ENCODE data around the gene MAP10.
A peak's percentile ranks its signal among the peaks of the same experiment; 100 is the strongest.
"Not testable (repeated sequence)": the region's sequence is repeated elsewhere in the genome, so short reads cannot be mapped to it uniquely, and the experiment has no call there.

MAP10 gene, protein sequence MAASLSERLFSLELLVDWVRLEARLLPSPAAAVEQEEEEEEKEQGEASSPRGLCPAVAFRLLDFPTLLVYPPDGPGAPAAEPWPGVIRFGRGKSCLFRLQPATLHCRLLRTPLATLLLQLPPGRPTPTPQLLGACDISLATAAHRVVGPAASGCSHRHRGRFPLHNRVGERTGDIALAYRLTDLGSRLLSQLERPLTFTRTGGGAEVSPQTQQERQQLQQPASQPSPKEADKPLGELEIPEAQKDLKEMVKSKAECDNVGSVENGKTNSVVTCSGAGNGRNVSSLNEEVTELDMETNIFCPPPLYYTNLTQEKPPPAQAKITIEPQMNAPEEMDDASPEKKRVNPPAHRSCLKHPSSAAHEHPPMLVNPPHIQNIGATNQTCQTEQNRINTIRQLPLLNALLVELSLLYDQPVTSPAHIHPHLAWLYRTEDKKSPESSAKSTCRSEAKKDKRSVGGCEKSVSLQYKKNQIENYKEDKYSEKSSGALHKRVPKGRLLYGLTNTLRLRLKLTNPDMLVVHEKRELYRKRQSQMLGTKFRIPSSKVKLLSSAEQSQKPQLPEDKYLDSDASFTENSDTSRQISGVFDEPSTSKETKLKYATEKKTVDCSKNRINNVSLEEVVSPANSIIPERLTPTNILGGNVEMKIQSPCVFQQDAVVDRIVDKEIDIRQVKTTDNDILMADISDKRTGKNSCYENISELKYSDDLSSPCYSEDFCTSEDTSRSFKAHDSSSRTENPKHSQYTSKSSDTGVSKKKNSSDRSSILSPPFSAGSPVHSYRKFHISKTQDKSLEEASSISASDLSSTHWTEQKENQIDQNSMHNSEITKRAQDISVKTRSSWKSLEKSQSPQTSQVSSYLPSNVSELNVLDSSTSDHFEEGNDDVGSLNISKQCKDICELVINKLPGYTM

GRCh38 chr1:232805269-232806185 is at the start of gene MAP10:
MAP10 (plus strand) TSS chr1:232805416; CDS start chr1:232805450, 34 bp downstream.
- peak; percentile 56 to 59 for DNase-seq (ENCODE audit: low read depth in 2 of 2)

- DNase-seq (ENCODE audit: low read depth in 2 of 2): no peak
These were observed 40.6 kb upstream of the MAP10 start for GRCh38 chr1:232764458-232765251.

DNA sequence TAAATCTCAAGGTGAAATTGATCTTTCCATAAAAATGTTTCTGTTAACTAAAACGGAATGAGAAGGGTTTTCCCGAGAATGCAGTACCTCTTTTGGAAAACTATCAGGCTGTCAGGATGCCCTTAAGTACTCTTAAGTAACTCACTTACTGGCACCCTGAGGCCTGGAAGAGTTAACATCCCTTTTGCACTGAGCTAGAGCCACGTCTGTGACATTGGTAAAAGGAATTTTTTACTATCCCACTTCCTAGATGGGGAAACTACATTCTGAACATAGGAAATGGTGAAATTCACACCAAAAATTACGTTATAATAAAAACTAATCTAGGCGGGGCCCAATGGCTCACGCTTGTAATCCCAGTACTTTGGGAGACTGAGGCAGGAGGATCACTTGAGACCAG is 39.7 kb upstream of the MAP10 start:
- DNase-seq (ENCODE audit: low read depth in 2 of 2): no peak

DNA sequence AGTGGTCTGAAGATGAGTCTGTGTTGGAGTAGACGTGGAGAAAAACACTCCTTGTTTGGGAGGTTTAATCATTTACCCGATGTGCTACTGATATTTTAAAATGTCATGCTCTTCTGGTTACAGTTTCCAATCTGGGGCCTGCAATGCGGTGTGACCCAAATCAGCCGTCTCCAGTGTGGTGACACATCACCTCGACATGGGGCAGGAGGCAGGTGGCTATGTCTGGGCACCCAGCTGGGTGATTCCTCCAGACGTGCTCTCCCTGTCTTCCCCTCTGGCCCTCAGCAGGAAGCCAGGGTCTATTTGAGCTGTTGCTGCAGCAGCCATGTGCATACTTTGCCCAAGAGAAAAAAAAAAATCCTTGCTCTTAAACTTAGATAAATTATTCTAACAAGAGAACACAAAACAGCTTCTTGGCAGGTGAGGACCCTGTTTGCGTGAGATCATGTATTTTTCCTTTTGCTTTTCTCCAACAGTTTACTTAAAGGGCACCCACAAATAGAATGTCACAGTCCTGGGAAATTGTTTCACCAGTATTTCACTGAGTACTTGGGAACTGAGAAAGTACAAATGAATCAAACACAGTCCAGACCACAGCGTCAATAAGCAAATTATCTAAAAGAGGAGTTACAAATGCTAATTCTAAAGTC is 38.9 kb upstream of the MAP10 start:
- no peak for DNase-seq (ENCODE audit: low read depth in 2 of 2)

GRCh38 chr1:232766904-232767303 is 38.3 kb upstream of the MAP10 start:
- DNase-seq (ENCODE audit: low read depth in 2 of 2): no peak

- no peak for DNase-seq (ENCODE audit: low read depth in 2 of 2)
These were observed 37.7 kb upstream of the MAP10 start for GRCh38 chr1:232767305-232768074.

- no peak for DNase-seq (ENCODE audit: low read depth in 2 of 2)
These were observed 36.4 kb upstream of the MAP10 start for GRCh38 chr1:232768793-232769192.

- DNase-seq (ENCODE audit: low read depth in 2 of 2): no peak
These were observed 35.5 kb upstream of the MAP10 start for GRCh38 chr1:232769733-232770132.

GRCh38 chr1:232773752-232774151 is 31.5 kb upstream of the MAP10 start:
- DNase-seq (ENCODE audit: low read depth in 2 of 2): no peak

DNA sequence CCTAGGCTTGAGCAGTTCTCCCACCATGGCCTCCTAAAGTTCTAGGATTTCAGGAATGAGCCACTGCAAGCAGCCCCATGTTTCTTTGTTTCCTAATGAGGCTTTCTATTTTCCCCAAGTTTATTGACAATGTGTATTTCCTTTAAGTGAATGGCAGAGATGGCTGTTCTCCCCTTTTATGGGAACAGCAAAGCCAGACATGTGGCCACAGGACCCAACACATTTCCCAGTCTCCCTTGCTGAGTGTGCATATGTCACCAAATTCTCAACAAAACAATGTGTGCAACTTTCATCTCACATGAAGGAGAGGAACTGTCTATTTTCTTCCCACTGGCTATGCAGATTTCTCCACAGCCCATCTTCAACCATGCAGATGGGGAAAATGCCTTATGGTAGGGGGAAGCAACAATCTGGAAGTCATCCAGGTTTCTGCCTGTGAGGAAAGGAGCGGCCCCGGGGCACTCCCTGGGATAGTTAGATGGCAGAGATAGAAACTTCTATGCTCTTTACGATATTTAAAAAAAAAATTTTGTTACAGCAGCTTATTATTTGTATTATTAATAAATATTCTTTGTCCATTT is 28.6 kb upstream of the MAP10 start:
- DNase-seq (ENCODE audit: low read depth in 2 of 2): no peak

DNA sequence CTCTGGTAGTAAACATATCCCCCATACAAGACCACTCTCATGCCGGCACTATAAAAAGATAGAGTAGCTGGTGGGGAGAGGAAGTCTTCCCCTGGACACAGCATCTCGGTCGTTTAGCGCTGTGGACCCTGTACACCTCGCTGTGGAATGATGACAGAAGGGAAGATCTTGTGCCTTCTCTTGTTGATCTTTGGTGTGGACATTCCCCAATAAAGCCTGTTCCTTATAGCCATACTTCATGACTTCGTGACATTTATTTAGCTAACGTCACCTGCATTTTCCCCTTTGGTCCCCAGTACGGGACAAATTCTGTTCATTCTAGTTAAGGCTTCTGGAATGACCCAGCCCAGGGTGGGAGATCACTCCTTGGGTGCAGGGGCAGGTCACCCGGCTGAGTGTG is 24.9 kb upstream of the MAP10 start:
- DNase-seq (ENCODE audit: low read depth in 2 of 2): no peak

- DNase-seq (ENCODE audit: low read depth in 2 of 2): no peak
These were observed 20.4 kb upstream of the MAP10 start for GRCh38 chr1:232784794-232785193.

DNA sequence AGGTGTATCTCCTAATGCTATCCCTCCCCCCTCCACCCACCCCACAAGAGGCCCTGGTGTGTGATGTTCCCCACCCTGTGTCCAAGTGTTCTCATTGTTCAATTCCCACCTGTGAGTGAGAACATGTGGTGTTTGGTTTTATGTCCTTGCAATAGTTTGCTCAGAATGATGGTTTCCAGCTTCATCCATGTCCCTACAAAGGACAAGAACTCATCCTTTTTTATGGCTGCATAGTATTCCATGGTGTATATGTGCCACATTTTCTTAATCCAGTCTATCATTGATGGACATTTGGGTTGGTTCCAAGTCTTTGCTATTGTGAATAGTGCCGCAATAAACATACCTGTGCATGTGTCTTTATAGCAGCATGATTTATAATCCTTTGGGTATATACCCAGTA is 19.6 kb upstream of the MAP10 start:
- not testable (repeated sequence) for DNase-seq (ENCODE audit: low read depth in 2 of 2)

- DNase-seq (ENCODE audit: low read depth in 2 of 2): no peak
These were observed 18.3 kb upstream of the MAP10 start for GRCh38 chr1:232786845-232787455.

GRCh38 chr1:232788235-232788872 is 16.9 kb upstream of the MAP10 start:
- no peak for DNase-seq (ENCODE audit: low read depth in 2 of 2)

- no peak for DNase-seq (ENCODE audit: low read depth in 2 of 2)
These were observed 15.6 kb upstream of the MAP10 start for GRCh38 chr1:232789651-232790050.

DNA sequence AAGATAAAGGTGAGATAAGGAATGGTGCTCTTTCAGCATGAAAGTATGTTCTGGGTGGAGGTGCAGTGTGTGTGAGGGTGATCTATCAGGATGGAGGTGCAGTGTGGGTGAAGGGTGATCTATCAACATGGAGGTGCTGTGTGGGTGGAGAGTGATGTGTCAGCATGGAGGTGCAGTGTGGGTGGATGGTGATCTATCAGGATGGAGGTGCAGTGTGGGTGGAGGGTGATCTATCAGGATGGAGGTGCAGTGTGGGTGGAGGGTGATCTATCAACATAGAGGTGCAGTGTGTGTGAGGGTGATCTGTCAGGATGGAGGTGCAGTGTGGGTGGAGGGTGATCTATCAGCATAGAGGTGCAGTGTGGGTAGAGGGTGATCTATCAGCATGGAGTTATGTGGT is 12.3 kb upstream of the MAP10 start:
- DNase-seq (ENCODE audit: low read depth in 2 of 2): no peak

- DNase-seq (ENCODE audit: low read depth in 2 of 2): no peak
These were observed 11.3 kb upstream of the MAP10 start for GRCh38 chr1:232793944-232794343.
